HEK293 (cell line): ENCODE results near the gene MAP4K2.

Source experiments
- CTCF ChIP-seq: fragments of 450-650 bp; formaldehyde crosslinking; IDR thresholded peaks from 2 replicates; pipeline ENCODE4 v1.5.1; 2016; ENCODE audit warnings: missing biosample characterization, missing genetic modification characterization
- ELK4 ChIP-seq: IDR thresholded peaks from 2 replicates; pipeline ENCODE4 v1.6.1; 2011; ENCODE audit warnings: mild to moderate bottlenecking, low read depth, low read length, borderline replicate concordance
- SETDB1 ChIP-seq: IDR thresholded peaks from one replicate; pipeline ENCODE4 v1.6.1; 2017; ENCODE audit warnings: mild to moderate bottlenecking, low read length, moderate library complexity, mixed read lengths; ENCODE audit not compliant: insufficient read length
- ZNF24 ChIP-seq: fragments of 450-650 bp; formaldehyde crosslinking; IDR thresholded peaks from 2 replicates; pipeline ENCODE4 v1.5.1; 2016; ENCODE audit warnings: missing biosample characterization, missing genetic modification characterization
- ZSCAN5A ChIP-seq: fragments of 450-650 bp; formaldehyde crosslinking; IDR thresholded peaks from 2 replicates; pipeline ENCODE4 v1.5.1; 2016; ENCODE audit warnings: missing biosample characterization, missing genetic modification characterization
- TF ChIP-seq, protein P1 (sequence below): fragments of 450-650 bp; formaldehyde crosslinking; IDR thresholded peaks from 2 replicates; pipeline ENCODE4 v1.5.1; 2016; ENCODE audit warnings: missing biosample characterization, missing genetic modification characterization
- TF ChIP-seq, protein P2 (sequence below): fragments of 450-650 bp; formaldehyde crosslinking; IDR thresholded peaks from 2 replicates; pipeline ENCODE4 v1.5.1; 2016; ENCODE audit warnings: missing biosample characterization, missing genetic modification characterization, borderline replicate concordance

- TF ChIP-seq, protein P1, sequence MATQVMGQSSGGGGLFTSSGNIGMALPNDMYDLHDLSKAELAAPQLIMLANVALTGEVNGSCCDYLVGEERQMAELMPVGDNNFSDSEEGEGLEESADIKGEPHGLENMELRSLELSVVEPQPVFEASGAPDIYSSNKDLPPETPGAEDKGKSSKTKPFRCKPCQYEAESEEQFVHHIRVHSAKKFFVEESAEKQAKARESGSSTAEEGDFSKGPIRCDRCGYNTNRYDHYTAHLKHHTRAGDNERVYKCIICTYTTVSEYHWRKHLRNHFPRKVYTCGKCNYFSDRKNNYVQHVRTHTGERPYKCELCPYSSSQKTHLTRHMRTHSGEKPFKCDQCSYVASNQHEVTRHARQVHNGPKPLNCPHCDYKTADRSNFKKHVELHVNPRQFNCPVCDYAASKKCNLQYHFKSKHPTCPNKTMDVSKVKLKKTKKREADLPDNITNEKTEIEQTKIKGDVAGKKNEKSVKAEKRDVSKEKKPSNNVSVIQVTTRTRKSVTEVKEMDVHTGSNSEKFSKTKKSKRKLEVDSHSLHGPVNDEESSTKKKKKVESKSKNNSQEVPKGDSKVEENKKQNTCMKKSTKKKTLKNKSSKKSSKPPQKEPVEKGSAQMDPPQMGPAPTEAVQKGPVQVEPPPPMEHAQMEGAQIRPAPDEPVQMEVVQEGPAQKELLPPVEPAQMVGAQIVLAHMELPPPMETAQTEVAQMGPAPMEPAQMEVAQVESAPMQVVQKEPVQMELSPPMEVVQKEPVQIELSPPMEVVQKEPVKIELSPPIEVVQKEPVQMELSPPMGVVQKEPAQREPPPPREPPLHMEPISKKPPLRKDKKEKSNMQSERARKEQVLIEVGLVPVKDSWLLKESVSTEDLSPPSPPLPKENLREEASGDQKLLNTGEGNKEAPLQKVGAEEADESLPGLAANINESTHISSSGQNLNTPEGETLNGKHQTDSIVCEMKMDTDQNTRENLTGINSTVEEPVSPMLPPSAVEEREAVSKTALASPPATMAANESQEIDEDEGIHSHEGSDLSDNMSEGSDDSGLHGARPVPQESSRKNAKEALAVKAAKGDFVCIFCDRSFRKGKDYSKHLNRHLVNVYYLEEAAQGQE: no peak
- TF ChIP-seq ZNF24 (tag by site-specific recombination) (no peak), ZSCAN5A (tag by site-specific recombination) (no peak), ELK4 (no peak), CTCF (tag by site-specific recombination) (no peak), SETDB1 (no peak)
- TF ChIP-seq, protein P2, sequence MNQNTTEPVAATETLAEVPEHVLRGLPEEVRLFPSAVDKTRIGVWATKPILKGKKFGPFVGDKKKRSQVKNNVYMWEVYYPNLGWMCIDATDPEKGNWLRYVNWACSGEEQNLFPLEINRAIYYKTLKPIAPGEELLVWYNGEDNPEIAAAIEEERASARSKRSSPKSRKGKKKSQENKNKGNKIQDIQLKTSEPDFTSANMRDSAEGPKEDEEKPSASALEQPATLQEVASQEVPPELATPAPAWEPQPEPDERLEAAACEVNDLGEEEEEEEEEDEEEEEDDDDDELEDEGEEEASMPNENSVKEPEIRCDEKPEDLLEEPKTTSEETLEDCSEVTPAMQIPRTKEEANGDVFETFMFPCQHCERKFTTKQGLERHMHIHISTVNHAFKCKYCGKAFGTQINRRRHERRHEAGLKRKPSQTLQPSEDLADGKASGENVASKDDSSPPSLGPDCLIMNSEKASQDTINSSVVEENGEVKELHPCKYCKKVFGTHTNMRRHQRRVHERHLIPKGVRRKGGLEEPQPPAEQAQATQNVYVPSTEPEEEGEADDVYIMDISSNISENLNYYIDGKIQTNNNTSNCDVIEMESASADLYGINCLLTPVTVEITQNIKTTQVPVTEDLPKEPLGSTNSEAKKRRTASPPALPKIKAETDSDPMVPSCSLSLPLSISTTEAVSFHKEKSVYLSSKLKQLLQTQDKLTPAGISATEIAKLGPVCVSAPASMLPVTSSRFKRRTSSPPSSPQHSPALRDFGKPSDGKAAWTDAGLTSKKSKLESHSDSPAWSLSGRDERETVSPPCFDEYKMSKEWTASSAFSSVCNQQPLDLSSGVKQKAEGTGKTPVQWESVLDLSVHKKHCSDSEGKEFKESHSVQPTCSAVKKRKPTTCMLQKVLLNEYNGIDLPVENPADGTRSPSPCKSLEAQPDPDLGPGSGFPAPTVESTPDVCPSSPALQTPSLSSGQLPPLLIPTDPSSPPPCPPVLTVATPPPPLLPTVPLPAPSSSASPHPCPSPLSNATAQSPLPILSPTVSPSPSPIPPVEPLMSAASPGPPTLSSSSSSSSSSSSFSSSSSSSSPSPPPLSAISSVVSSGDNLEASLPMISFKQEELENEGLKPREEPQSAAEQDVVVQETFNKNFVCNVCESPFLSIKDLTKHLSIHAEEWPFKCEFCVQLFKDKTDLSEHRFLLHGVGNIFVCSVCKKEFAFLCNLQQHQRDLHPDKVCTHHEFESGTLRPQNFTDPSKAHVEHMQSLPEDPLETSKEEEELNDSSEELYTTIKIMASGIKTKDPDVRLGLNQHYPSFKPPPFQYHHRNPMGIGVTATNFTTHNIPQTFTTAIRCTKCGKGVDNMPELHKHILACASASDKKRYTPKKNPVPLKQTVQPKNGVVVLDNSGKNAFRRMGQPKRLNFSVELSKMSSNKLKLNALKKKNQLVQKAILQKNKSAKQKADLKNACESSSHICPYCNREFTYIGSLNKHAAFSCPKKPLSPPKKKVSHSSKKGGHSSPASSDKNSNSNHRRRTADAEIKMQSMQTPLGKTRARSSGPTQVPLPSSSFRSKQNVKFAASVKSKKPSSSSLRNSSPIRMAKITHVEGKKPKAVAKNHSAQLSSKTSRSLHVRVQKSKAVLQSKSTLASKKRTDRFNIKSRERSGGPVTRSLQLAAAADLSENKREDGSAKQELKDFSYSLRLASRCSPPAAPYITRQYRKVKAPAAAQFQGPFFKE (tag by site-specific recombination): no peak
These were observed 1.9 kb downstream of the MAP4K2 start for GRCh38 chr11:64801158-64801464.
